ENCODE data around the gene ZSCAN29.
"Not testable (repeated sequence)": the region's sequence is repeated elsewhere in the genome, so short reads cannot be mapped to it uniquely, and the experiment has no call there.

The ZSCAN29 gene

DNA sequence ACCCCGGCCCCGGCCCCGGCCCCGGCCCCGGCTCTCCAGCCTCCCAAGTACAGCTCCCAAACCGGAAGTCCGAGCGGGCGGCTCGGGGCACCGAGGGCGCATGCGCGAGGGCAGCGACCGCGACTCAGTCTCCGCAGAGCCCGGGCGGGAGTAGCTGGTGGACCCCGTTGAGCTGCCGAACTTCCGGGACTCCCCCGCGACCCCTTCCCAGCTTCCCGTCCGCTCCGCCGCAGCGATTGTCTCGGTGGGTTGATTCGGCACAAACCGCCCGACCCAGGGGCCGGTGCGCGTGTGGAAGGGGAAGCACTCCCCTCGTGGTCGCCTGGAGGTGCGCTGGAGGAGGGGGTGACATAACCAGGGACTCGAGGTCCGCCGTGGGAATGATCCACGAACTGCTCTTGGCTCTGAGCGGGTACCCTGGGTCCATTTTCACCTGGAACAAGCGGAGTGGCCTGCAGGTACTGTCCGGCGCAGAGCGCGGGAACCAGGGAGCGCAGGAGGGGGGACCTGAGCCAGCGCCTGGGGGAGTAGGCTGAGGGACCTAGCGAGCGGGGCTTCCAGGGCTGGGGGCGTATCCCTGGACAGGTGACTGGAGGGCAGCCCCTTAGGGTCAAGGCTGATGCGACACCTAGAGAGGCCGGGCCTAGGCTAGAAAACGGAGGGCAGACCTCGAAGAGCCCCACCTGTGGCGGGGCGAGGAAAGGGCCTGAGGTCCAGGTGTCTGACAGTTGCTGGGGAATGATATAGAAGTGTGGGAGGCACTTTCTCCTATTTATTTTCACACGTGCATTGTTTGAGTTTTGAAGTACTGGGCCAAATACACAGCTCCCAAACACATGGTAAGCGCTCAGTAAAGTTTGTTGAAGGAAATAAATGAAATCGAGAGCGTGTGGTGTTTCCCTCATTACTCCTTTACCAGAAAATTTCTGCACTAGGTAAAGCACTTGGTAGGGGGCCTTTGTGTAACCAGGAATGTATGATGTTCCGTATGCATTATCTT is at the start of gene ZSCAN29, which contains the start of gene TUBGCP4:
TSS of gene ZSCAN29 (minus strand) at position 69 of the 1,000 bp plus-strand sequence. CDS start 1,130 bp downstream, outside the sequence.
TSS of gene TUBGCP4 (plus strand) at position 127 of the 1,000 bp plus-strand sequence. CDS start at position 381, 254 bp downstream.
- peak; percentile 76 for DNase-seq

DNA sequence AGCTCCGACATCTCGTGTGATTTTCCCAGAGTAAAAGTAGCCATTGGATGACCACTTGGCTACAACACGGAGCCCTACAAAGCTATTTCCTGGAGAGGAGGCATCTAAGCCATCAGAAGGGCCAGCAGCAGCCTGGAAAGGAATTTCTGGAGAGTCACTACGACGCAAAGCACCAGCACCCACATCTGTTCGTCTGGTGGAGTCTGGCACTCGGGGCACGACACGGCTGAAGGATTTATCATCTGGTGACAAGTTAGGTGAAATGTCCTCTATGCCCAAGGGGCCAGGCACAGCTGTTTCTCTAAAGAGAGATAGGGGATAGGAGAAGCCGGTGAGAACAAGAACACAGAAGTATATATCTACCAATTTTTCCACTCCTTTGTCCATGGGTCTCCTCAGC is 49.6 kb upstream of the ZSCAN29 start:
- no peak for DNase-seq

GRCh38 chr15:43414196-43414595 is 43.4 kb upstream of the ZSCAN29 start:
- no peak for DNase-seq

- no peak for DNase-seq
Measured at GRCh38 chr15:43412096-43412495, 41.3 kb upstream of the ZSCAN29 start.

DNA sequence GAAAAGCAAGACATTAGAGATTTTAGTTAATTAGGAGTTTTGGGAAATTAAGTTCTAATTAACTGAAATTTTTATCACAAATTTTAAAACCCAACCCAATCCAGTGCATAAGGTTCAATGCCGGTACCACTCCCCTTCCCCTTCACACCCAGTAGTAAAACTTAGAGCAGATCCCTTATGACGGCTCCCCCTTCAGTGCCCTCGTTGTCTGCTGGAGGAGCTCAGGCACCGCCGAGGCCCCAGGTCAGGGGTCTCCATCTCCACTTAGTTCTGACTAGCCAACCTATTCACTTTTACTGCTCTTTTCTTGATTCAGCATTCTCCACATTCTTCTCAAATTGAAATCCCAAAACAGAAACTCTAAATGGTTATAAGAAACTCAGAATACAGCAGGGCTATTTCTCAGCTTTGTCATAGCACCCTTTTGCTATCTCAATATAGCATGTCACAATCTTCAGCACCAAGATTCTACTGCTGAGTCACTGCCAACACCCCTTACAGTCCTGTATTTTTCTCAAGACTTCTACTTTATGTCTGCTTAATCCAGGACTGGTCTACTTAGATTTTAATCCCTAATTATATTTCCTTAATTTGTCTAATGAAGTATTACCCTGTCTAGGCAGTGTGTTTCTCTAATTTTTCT is 39.9 kb upstream of the ZSCAN29 start:
- DNase-seq, result no peak

DNA sequence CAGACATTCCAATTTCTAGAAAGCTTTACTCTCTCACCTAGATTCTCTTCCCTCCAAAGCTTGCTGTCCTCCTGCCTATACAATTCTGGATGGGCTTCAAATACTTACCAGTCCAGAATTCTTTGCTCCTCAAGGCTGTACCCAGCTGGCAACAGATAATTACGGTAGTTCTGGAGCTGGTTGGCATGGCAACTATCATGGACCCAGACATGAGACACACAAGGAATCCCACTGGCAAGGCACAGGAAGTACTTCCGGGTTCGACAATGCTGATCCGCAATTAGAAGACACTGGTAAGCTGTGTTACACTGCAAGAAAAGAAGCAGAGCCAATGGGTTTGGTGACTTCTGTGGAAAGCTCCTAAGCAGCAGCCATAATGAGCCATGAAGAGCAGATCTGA is 37.9 kb upstream of the ZSCAN29 start:
- DNase-seq, result no peak

DNA sequence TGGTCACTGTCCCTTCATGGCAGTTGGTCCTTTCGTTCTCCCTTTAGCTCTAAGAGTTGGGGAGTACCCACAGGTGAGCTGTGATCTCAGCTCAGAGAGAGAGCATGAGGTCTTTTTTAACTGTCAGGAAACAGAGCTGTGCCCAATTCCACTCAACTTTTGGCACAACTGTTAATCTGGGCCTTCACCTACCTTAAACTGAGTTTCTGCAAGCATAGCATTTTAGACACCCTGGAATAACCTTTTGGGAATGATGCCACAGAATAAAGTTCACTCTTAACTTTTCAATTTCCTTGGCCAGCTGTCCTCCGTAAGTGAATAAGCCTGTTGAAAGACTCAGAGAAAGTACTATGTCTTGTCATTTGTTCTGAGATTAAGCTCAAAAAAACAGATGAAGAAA is 36.0 kb upstream of the ZSCAN29 start:
- DNase-seq, result no peak

GRCh38 chr15:43406189-43406588 is 35.3 kb upstream of the ZSCAN29 start:
- no peak for DNase-seq

DNA sequence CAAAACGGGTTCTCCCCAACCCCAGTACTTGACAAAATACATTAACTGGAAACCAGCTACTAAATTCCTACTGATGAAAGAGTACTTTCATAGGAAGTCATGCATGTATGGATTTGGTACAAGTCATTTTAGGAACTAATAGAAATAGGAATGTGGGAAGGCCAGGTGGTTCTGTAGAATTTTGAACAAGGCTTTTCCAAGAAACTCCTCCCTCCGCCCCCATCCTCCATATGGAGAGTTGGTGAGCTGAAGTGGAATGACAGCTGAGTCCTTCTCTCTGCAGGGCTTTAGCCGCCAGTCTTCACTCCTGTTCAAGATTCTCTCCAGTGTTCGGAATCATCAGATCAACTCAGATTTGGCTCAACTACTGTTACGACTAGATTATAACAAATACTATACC is 33.3 kb upstream of the ZSCAN29 start:
- DNase-seq, result no peak

DNA sequence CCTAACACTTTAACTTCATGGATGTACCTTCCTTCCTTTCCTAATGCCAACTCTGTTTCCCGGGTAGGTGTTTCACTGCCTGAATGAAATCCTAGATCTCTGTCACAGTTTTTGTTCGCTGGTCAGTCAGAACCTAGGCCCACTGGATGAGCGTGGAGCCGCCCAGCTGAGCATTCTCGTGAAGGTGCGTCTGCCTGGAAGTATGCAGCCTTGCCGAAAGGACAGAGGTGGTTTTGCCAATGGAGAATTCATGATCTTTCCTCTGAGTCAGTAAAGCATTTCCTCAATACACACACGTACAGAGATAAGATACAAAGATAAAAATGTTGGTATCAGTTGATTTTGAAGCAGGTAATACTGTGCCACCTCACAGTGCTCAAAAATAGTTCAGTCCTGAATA is 32.8 kb upstream of the ZSCAN29 start:
- no peak for DNase-seq

DNA sequence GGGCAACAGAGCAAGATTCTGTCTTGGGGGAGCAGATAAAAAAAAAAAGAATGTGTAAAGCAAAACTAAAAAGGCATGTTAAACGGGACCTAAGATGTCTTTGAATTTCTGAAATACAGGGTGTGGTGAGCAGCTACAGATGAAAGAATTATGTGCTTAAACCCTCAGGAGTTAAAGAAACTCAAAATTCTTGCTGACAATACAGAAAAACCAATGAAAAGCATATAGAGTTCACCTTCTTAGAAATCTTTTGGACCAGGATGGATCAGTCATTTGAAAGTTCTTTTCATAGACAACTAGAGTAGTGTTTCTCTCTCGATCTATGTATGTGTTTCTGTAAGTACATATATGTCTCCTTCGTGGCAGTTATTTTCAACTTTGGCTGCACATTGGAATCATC is 31.4 kb upstream of the ZSCAN29 start:
- DNase-seq, result no peak

DNA sequence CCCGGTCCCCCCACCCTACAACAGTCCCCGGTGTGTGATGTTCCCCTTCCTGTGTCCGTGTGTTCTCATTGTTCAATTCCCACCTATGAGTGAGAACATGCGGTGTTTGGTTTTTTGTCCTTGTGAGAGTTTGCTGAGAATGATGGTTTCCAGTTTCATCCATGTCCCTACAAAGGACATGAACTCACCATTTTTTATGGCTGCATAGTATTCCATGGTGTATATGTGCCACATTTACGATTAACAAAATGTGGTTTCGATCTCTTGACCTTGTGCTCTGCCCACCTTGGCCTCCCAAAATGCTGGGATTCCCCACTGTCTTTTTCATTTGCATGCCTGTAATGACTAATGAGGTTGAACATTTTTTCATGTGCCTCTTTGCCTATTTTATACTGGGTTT is 22.7 kb upstream of the ZSCAN29 start:
- DNase-seq, result not testable (repeated sequence)

DNA sequence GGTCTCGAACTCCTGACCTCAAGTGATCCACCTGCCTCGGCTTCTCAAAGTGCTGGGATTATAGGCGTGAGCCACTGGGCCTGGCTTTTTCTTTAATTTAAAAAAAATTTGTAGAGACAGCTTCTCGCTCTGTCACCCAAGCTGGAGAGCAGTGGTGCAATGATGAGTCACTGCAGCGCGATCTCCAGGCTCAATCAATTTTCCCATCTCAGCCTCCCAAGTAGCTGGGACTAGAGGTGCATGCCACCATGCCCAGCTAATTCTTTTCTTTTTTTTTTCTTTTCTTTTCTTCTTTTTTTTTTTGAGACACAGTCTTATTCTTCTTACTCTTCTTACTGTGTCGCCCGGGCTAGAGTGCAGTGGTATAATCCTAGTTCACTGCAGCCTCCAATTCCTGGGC is 19.9 kb upstream of the ZSCAN29 start:
- DNase-seq, result no peak

DNA sequence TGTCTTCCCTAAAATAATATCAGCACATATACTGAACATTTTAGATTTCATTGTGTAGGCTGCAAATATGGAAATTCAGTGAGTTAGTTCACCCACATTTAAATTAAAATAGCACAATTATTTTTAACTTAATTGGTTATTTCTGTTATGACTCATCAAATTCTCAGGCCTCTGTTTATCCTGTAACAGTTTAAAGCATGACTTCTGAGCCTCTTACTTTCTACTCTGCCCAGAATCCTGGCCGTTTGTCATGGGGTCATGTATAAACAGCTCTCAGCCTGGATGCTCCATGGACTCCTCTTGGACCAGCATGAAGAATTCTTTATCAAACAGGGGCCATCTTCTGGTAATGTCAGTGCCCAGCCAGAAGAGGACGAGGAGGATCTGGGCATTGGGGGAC is 12.2 kb upstream of the ZSCAN29 start:
- DNase-seq, result no peak

GRCh38 chr15:43382310-43382709 is 11.5 kb upstream of the ZSCAN29 start:
- no peak for DNase-seq

DNA sequence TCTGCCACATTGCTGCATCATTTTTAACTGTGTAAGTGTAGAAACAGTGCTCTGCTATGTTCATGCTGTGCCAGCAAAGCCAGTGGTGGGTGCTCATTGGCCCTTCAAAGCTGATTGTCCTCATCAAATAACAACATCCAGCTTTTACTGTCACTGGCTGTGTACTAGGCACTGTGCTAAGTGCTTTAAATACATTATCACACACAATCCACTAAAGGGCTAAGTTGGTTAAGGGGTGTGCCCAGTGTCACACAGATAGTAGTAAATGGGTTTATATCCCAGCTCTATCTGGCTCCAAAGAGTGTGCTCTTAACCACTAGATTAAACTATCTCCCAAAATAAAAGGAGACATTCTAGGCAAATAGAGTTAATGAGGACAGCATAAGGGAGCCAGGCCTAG is 7.8 kb upstream of the ZSCAN29 start:
- DNase-seq, result no peak

- peak; percentile 22 for DNase-seq
Measured at GRCh38 chr15:43376017-43376705, 5.3 kb upstream of the ZSCAN29 start.

DNA sequence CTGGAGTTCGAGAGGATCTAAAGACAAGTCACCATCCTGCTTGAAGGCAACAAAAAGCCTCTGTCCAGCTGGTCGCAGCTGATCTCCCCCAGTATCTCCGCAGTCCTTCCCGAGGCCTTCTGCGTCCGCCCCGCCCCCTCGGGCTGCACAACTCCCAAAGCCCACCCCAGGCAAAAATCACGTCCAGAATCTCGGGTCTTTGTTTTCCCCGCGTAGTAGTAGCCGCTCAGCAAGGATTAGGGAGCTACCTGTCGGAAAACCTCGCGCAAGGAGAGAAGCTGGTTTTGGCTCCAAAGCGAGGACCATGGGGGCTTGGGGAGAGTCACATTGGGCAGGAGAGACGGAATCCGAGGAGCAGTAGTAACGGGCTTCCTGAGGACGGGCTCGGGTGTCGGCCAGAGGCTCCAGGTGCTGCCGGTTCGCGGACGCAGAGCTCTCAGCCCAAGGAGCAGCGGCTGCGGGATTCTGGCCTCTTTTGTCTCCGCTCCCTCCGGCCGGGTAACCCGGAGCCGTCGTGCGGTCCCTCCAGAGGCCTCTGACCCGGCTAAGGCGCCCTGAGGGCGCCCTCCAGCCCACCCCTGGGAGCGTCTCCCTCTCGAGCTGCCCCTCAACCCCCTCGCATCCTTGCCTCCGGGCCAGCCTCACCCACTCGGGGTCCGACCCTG is 401 bp downstream of the ZSCAN29 start:
- DNase-seq, result no peak

GRCh38 chr15:43361313-43361903 is 9.4 kb downstream of the ZSCAN29 start:
- no peak for DNase-seq

GRCh38 chr15:43360821-43361220 is 10.0 kb downstream of the ZSCAN29 start:
- DNase-seq, result no peak

DNA sequence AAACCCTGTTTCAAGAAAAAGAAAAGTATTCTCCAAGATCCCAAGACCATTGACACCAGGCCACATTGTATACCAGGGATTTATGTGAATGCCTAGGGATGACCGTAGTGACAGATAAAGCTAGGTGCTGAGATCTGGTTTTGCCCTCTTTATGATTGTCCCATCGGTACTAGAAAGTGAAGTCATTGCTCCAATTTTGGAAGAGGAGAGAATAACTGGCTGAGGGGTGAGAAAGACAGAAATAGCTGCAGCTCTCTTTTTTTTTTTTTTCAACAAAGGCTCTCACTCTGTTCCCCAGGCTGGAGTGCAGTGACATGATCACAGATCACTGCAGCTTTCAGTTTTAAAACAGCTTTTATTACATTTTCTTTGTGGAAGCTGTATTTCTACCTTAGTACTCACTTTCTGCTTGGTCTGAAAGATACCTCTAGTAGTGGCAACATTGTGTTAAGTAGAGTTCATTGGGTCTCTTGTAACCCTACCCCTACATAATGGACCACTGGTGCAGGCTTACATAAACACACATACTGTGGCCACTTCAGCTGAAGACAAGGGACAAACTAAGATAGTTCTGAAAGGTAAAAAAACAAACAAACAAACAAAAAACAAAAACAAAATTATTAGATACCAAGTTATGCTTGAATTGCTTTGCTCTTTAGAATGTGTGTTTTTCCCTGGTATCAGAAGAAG is 18.0 kb downstream of the ZSCAN29 start:
- DNase-seq, result no peak

GRCh38 chr15:43347114-43347513 is 23.7 kb downstream of the ZSCAN29 start:
- DNase-seq, result no peak

Measured in stimulated activated CD4-positive, alpha-beta T cell treated with anti-CD3 and anti-CD28 coated beads, Interleukin-4, amount 100 ng/mL, for 1 hour (primary cell).